Non-pigmented ciliary epithelial cell (primary cell): ENCODE measurements around the gene PTH.

Experiments used
- DNase-seq: peaks from one replicate; pipeline ENCODE4 v3.0.0-alpha.2; 2010; ENCODE audit warnings: low read depth

The PTH gene

GRCh38 chr11:13448876-13449275 lies 46.9 kb downstream of the PTH start:
- DNase-seq = no peak

- no peak for DNase-seq
These were observed 49.4 kb downstream of the PTH start for GRCh38 chr11:13446444-13446843.

- DNase-seq = no peak
These were observed 50.2 kb downstream of the PTH start for GRCh38 chr11:13445588-13445987.
